NCI-H128 (cell line): ENCODE results near the gene BCL2L2.
A peak's percentile ranks its signal among the peaks of the same experiment; 100 is the strongest.

Source experiments
- DNase-seq: peaks from one replicate; lab custom pipeline; 2025; ENCODE audit not compliant: unreplicated experiment; lab: John Stamatoyannopoulos, UW

BCL2L2 gene

GRCh38 chr14:23299986-23300686, 6.5 kb upstream of the BCL2L2 start:
- DNase-seq = no peak

GRCh38 chr14:23300687-23301223, 5.9 kb upstream of the BCL2L2 start:
- no peak for DNase-seq

DNA sequence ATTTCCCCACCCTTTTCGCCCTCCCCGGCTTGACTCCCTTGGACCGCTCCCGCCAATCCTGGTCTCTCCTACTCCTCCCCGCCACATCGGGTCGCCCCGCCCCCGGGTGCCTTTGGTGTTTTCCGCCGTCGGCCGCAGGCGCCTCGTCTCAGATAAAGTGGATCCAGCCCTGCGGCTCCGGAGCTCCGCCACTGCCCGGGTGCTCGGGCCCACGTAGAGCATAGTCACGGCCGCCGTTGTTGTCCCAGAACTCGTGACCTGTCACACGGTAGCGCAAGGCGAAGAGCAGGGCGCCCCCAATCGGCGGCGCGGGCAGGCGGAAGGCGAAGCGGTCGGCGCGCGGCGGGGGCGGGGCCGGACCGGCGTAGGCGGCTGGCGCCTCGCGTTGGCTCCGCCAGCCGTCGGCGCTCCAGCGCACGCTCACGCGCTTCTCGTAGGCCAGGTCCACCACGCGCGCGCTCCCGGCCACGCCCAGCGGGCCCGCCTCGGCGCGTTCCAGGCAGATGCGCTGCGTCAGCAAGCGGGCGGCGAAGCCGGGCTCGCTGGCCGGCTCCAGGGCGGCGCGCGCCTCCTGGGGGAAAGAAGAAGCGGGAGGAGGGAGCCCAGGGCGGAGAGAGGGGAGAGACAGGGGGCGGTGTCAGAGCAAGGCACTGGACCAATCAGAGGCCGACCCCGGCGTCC, 5.2 kb upstream of the BCL2L2 start:
- DNase-seq = peak; percentile 95

GRCh38 chr14:23301969-23302289, 4.7 kb upstream of the BCL2L2 start:
- peak; percentile 62 for DNase-seq

GRCh38 chr14:23302290-23303225, 4.1 kb upstream of the BCL2L2 start, which contains the start of gene PPP1R3E:
TSS of gene PPP1R3E (minus strand) at chr14:23302859. CDS start at chr14:23302576, 283 bp downstream.
- DNase-seq = peak; percentile 72

DNA sequence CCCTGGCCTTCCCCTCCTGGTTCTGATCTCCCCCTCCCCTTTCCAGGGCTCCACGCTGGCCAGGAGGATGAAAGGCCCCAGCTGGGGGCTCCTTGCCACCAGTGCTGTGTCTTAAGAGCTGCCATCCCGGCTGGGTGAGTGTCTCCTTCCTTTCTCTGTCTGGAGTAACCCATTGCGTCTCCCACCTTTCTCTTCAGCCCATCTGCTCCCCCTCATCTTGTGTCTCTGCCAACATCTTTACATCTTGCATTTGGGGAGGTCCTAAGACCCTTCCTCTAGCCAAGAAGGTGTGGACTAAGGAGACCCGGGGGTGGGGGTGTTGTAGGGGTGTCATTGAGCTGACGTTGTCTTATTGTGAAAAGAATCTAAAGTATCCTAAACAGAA, 505 bp downstream of the BCL2L2 start:
- DNase-seq = no peak

DNA sequence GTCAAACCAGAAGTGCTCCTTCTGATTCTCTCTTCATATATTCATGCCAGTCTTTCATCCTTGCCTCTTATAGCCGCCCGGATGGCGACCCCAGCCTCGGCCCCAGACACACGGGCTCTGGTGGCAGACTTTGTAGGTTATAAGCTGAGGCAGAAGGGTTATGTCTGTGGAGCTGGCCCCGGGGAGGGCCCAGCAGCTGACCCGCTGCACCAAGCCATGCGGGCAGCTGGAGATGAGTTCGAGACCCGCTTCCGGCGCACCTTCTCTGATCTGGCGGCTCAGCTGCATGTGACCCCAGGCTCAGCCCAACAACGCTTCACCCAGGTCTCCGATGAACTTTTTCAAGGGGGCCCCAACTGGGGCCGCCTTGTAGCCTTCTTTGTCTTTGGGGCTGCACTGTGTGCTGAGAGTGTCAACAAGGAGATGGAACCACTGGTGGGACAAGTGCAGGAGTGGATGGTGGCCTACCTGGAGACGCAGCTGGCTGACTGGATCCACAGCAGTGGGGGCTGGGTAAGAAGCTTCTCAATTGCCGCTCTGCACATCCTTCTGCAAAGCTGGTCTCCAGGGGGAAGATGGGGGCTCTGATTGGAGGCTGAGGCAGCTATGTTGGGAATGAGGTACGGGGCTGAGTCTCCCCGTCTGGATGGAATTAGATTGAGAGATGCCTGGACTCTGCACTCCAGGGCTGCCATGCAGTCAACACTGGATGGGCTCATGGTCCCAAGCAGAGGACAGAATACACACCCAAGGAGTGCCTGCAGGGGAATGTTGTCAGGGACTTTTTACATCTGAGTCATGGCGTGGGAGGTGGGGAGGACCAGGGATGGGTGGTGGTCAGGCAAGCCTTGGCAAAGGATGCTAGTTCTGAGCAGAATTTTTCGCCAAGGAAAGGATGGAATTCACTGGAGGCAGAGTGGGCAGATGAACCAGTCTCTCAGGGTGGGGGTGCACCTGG, 1.3 kb downstream of the BCL2L2 start:
- no peak for DNase-seq

- no peak for DNase-seq
Observed at GRCh38 chr14:23308721-23309445, 2.2 kb downstream of the BCL2L2 start.

DNA sequence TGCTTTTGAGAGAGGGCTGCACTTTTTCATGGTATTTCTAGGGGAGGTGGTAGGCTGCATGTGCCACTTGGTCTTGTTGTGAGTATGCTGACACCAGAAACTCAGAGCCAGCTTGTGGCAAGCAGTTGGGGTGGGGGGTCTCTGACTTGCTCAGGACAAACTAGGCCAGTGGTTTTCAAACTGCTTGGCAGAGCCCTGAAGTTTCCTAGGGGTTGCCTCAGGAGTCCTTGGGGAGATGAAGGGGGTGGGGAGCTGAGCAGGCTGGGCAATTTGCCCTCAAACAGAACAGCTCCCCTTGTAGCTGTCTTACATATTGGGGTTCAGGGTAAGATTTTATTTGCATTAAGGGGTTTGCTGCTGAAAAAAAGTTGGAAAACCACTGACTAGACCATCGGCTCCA, 3.9 kb downstream of the BCL2L2 start:
- no peak for DNase-seq

- DNase-seq = no peak
Observed at GRCh38 chr14:23316300-23316699, 9.7 kb downstream of the BCL2L2 start.

DNA sequence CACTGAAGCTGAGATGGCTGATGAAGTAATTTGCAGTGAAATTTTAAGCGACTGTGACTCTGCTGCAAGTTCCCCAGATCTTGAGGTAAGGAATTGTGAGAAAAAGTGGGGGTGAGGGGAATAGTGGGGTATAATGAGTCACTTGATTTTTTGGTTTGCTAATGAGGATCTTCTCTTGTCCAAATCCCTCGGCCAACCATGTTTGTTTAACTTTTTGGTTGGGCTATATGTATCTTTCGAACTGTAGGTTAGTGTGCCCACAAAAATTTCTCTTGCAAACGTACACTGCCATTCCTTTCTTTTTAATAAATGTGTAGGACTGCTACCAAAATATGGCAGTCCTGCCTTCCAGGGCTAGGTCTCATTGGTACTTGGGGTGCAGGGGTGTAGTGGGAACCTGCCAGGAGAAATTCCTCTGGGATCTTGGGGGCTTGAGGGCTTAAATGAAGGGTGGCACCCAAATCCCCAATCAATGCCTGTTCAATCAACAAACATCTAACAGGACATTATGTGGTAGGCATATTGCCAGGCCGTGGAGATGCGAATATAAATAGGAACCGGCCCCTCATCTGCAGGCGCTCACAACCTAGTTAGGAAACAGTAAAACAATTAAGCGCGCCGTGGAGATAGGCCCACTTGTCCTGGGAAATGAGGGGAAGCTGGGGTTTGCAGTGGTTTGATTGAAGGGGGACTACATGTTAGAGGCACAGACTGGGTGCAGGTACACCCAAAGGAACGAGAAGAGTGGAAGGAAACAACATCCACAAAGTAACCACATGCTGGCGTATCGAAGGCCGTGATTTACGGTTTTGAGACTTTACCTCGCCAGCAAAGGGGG, 13.3 kb downstream of the BCL2L2 start:
- no peak for DNase-seq

GRCh38 chr14:23320584-23321571, 14.2 kb downstream of the BCL2L2 start, which contains the start of gene PABPN1:
TSS of gene PABPN1 (plus strand) at chr14:23321457. CDS start at chr14:23321470, 13 bp downstream.
- peak; percentile 99 for DNase-seq

- DNase-seq = no peak
Observed at GRCh38 chr14:23321572-23322547, 15.2 kb downstream of the BCL2L2 start.

DNA sequence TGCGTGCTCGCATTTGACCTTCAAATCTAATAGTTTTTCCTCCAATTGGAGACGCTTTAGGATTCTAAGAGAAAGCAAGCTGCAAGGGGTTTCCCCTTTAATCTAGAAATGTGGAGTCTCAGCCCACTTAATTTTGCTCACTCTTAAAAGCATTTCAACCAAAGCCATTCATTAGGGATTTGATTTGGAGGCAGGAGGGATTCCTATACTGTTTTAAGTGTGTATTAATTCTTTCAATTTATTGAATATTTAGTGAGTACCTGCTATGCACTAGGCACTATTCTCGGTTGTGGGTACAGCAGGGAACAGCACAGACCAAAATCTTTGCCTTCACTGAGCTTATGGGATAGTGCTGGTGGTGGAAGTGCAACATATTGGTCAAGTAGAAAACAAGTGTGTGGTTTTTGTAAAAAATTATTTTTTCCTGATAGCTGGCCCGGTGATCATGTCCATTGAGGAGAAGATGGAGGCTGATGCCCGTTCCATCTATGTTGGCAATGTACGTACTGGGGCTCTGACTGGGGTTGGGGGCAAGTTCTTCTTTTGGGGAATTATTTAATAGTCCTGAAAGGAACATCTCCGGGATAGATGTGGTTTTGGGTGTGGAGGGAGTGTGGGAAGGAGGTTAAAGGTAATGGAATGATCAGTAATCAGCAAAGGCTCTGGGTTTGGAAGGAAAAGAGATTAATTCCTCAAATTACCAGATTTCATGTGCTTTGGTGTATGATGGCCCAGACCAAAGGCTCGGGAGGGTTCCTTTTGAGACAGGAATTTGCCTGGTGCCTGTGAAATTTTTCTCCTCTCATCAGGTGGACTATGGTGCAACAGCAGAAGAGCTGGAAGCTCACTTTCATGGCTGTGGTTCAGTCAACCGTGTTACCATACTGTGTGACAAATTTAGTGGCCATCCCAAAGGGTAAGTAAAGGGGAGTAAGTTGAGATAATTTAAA, 16.2 kb downstream of the BCL2L2 start:
- no peak for DNase-seq

- DNase-seq = no peak
Observed at GRCh38 chr14:23323838-23324454, 17.3 kb downstream of the BCL2L2 start.
